SH-SY5Y (cell line): ENCODE data around the gene USH2A.

ENCODE experiments used
- GATA2 ChIP-seq: IDR thresholded peaks from 2 replicates; pipeline ENCODE4 v1.6.1; 2011; ENCODE audit warnings: mild to moderate bottlenecking, low read depth, low read length
- GATA3 ChIP-seq: IDR thresholded peaks from 2 replicates; pipeline ENCODE4 v1.6.1; 2011; ENCODE audit warnings: low read depth, mild to moderate bottlenecking, low read length, moderate library complexity

DNA sequence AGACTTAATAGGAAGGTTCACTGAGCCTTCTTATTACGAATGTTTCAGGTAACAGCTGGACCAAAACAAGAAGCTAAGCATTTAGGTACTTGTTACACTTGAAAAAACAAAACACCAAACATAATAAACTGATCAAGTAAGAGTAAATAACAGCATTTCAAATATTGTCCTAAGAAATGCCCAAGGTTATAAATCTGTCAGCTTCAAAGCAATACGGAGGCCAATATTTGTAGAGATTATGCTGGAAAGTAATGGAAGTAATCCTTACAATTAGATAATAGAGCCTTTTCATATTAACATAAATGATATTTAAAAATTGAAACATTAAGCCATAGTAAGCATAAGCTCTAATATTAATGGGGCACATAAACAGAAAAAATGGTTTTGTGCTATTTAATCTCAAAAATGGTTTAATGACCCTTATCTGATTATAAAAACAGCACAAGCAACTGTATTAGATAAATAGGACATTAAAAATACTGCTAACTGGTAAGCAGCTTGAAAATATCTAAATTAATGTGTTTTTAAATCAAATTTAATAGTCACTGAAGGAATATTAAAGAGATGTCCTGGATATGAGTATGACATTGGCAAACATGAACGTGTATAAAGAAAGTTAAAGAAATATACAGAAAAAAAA is 43.0 kb upstream of the USH2A start:
- TF ChIP-seq GATA2 (no peak), GATA3 (no peak)
